Measurements from ENCODE around the gene ARF5. TPM values are rescaled to one million over a fixed set of nuclear protein-coding genes. Genes with fewer than 3 reads are reported as not detected.

Gene ARF5
- total and polyA plus RNA-seq, 2 of the 8 experiments (the other 6 are each of a cell fraction or from before 2014, with no cell fraction given), result 154 to 579 TPM

GRCh38 chr7:127551941-127552340 is 36.3 kb upstream of the ARF5 start:
- Histone ChIP-seq H4K5ac (ENCODE audit: insufficient read length, low read depth, low read length) (no peak overlapping the region), H2BK12ac (ENCODE audit: low read depth, low read length) (no peak overlapping the region), H3K9ac (replicated peaks in 1 of 4; ENCODE audit: extremely low read depth in 1 of 4, low read depth in 3 of 4, low read length in 3 of 4) (no peak overlapping the region), H3K4ac (replicated peaks; ENCODE audit: insufficient read length, low read depth, low read length) (no peak overlapping the region), H4K8ac (ENCODE audit: extremely low read depth, insufficient read depth, low read length) (no peak overlapping the region), H3K4me1 (replicated peaks in 1 of 4; ENCODE audit: control insufficient read depth in 3 of 4, insufficient read depth in 4 of 4, low read length in 3 of 4) (no peaks in the 10 kb centered on the region), H3K56ac (replicated peaks; ENCODE audit: insufficient read length, low read depth, low read length) (no peak overlapping the region), H2BK20ac (ENCODE audit: low read length) (no peak overlapping the region), H3K4me3 (ENCODE audit: extremely low read depth in 1 of 4, insufficient read depth in 2 of 4, low read depth in 3 of 4, low read length in 4 of 4) (no peak overlapping the region), H3K9me3 (ENCODE audit: insufficient read depth in 2 of 2, low read depth in 1 of 2, low read length in 1 of 2) (peaks cover 3% of the 10 kb centered on the region in 2 experiments; a peak in 2 of 4 replicates), H2BK120ac (replicated peaks; ENCODE audit: low read depth, low read length) (no peak overlapping the region), H3K79me2 (ENCODE audit: control insufficient read depth in 1 of 2, insufficient read depth in 2 of 2, low read length in 2 of 2) (no peaks in the 10 kb centered on the region), H3K27ac (ENCODE audit: low read depth, low read length) (no peak overlapping the region), H3K23ac (ENCODE audit: insufficient read length) (no peak overlapping the region), H3K36me3 (ENCODE audit: control insufficient read depth in 2 of 4, insufficient read depth in 4 of 4, low read length in 3 of 4) (no peaks in the 10 kb centered on the region), H3K18ac (ENCODE audit: extremely low read depth, low read length) (no peak overlapping the region), H4K20me1 (replicated peaks in 1 of 2; ENCODE audit: control insufficient read depth in 1 of 2, insufficient read depth in 2 of 2, low read length in 2 of 2) (no peaks in the 10 kb centered on the region), H2BK5ac (ENCODE audit: low read depth, low read length) (no peak overlapping the region), H3K27me3 (replicated peaks in 1 of 4; ENCODE audit: control insufficient read depth in 3 of 4, extremely low read depth in 1 of 4, insufficient read depth in 3 of 4, low read length in 3 of 4) (no peaks in the 10 kb centered on the region), H2BK15ac (ENCODE audit: low read length) (no peak overlapping the region), H4K91ac (replicated peaks; ENCODE audit: insufficient read length, low read length) (no peak overlapping the region), H3K23me2 (ENCODE audit: low read depth, low read length) (no peaks in the 10 kb centered on the region), H2AK5ac (ENCODE audit: low read depth, low read length) (no peak overlapping the region), H3K14ac (ENCODE audit: insufficient read length) (no peak overlapping the region), H2AFZ (ENCODE audit: low read length) (no peak overlapping the region), H3K79me1 (ENCODE audit: low read depth, low read length) (no peaks in the 10 kb centered on the region), H3K4me2 (ENCODE audit: insufficient read depth in 1 of 2, low read depth in 2 of 2, low read length in 2 of 2) (no peak overlapping the region)
- 92% methylated on average over 4 of the region's 4 CpGs; no CpG with 5 or more reads in 1 of the 2 experiments for WGBS, 2 experiments (ENCODE audit: extremely low coverage in 1 of 2, insufficient coverage in 1 of 2, insufficient read length in 1 of 2, insufficient replicate concordance in 2 of 2, low coverage in 1 of 2, low lambda C conversion rate in 2 of 2, missing lambda C conversion rate in 1 of 2)
- ChIA-PET CTCF (ENCODE audit: partially characterized antibody) (no interaction called here), POLR2A (ENCODE audit: partially characterized antibody) (no interaction called here)
- DNase-seq (ENCODE audit: low read depth in 1 of 2, low spot score in 2 of 2) (no peak), FAIRE-seq (no peak)
- TF ChIP-seq MAFK (IDR thresholded peaks at IDR 0.05; ENCODE audit: low read depth, low read length) (no peak), PHF8 (conservative IDR thresholded peaks at IDR 0.05; ENCODE audit: low read depth, low read length) (no peak), SAP30 (IDR thresholded peaks at IDR 0.05; ENCODE audit: insufficient read depth, insufficient replicate concordance, low read length) (no peak), KDM1A (IDR thresholded peaks at IDR 0.05; ENCODE audit: borderline replicate concordance, low read length) (no peak), CREB1 (IDR thresholded peaks at IDR 0.05) (no peak), CHD2 (IDR thresholded peaks at IDR 0.05; ENCODE audit: low read length) (no peak), SIX5 (IDR thresholded peaks at IDR 0.05; ENCODE audit: low read depth, low read length) (no peak), RXRA (IDR thresholded peaks at IDR 0.05; ENCODE audit: insufficient read depth, low read depth, low read length) (no peak), GABPA (IDR thresholded peaks at IDR 0.05; ENCODE audit: borderline replicate concordance, insufficient read depth, low read length) (no peak), SRF (IDR thresholded peaks at IDR 0.05; ENCODE audit: low read depth, low read length) (no peak), TAF7 (optimal IDR thresholded peaks at IDR 0.05; ENCODE audit: borderline replicate concordance, low read depth, low read length) (no peak), NANOG (IDR thresholded peaks at IDR 0.05; ENCODE audit: insufficient read depth, low read depth, low read length, poor library complexity, severe bottlenecking) (no peak), CTBP2 (IDR thresholded peaks at IDR 0.05; ENCODE audit: borderline replicate concordance, insufficient read depth, insufficient read length, low read length) (no peak), HDAC6 (IDR thresholded peaks at IDR 0.05; ENCODE audit: low read depth, low read length) (no peak), SP4 (IDR thresholded peaks at IDR 0.05; ENCODE audit: low read length) (no peak)
